Panc1 (cell line): ENCODE data around the gene LRRFIP1.

Experiments
- POLR2AphosphoS5 ChIP-seq: IDR thresholded peaks from 2 replicates; pipeline ENCODE4 v1.6.1; 2012; ENCODE audit warnings: mild to moderate bottlenecking, low read depth, low read length, moderate library complexity
- TCF7L2 ChIP-seq: IDR thresholded peaks from 2 replicates; pipeline ENCODE4 v1.6.1; 2011; ENCODE audit warnings: mild to moderate bottlenecking, low read depth, low read length, inconsistent platforms

DNA sequence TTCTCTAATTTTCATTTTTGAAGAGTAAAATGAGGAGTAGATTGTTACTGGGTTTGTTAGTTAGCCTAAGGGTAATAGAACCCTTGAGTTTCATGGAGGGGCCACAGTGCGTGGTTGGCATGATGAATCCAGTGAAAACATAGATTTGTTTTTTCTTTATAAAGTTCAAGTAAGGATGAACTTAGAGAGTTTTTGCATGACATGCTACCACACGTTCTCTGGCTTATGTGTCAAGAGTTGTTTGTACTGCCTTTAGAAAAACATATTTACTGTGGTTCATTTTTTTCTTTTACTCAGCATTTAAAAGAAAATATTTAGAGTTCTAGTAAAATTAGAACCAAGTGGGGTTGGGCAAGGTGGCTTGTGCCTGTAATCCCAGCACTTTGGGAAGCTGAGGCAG is 193.0 kb downstream of the LRRFIP1 start:
- TF ChIP-seq TCF7L2 (no peak), POLR2AphosphoS5 (no peak)
